Activated CD8-positive, alpha-beta T cell treated with anti-CD3 and anti-CD28 coated beads for 36 hours (primary cell): ENCODE results near the gene ARTN. TPM values are rescaled to one million over a fixed set of nuclear protein-coding genes. Genes with fewer than 3 reads are reported as not detected.

ENCODE experiments used
- ATAC-seq: fragments of 200-7000 bp; cut with Tn5 transposase; one replicate; pipeline ENCODE4 v1.10.0; 2021; ENCODE audit warnings: mild to moderate bottlenecking, moderate library complexity
- CTCF ChIA-PET: fragments of 350-600 bp; sonication (Branson Sonifier 250); formaldehyde crosslinking; loops from one replicate; lab custom pipeline; 2021; ENCODE audit warnings: antibody characterized with exemption; lab: Charles Lee
- POLR2A ChIA-PET: fragments of 350-600 bp; sonication (Branson Sonifier 250); formaldehyde crosslinking; loops from one replicate; lab custom pipeline; 2021; ENCODE audit warnings: antibody characterized with exemption; lab: Charles Lee
- DNase-seq: peaks from one replicate; pipeline ENCODE4 v3.0.0-alpha.2; 2020
- H3K27ac Mint-ChIP-seq: one replicate; pipeline ENCODE4 v1.8.0; 2021; ENCODE audit warnings: mild to moderate bottlenecking, mixed read lengths
- H3K27me3 Mint-ChIP-seq: one replicate; pipeline ENCODE4 v1.8.0; 2021; ENCODE audit warnings: mixed read lengths
- H3K36me3 Mint-ChIP-seq: one replicate; pipeline ENCODE4 v1.8.0; 2021; ENCODE audit warnings: low read depth, mixed read lengths
- H3K4me1 Mint-ChIP-seq: one replicate; pipeline ENCODE4 v1.8.0; 2021; ENCODE audit warnings: low read depth, mixed read lengths
- H3K4me3 Mint-ChIP-seq: one replicate; pipeline ENCODE4 v1.8.0; 2021; ENCODE audit warnings: mild to moderate bottlenecking, moderate library complexity, mixed read lengths
- H3K9me3 Mint-ChIP-seq: one replicate; pipeline ENCODE4 v1.8.0; 2021; ENCODE audit warnings: mixed read lengths
- CTCF ChIP-seq: fragments of 200-600 bp; IDR thresholded peaks from one replicate; pipeline ENCODE4 v1.8.0; 2022; ENCODE audit warnings: antibody characterized with exemption, mild to moderate bottlenecking
- intact Hi-C: fragments of 100-400 bp; cut with micrococcal nuclease; formaldehyde crosslinking; loops from one replicate; pipeline ENCODE4 v1.10.0; 2022
- total RNA-seq, 2 experiments: library from RNA; stranded (reverse); gene quantifications; one replicate each; pipeline ENCODE4 v1.2.3, GENCODE V29; 2021

ARTN gene
- total RNA-seq, 2 experiments from 2014 or later = 0.36 to 0.68 TPM

GRCh38 chr1:43934101-43934985 is 742 bp downstream of the ARTN start:
- TF ChIP-seq CTCF = peak; percentile 79
- no peak overlapping the region for H3K27ac Mint-ChIP-seq
- POLR2A ChIA-PET = interaction anchor here (0.7 to 1.8 kb wide), 5 partner anchors 11 to 284 kb away, joined by 3 to 4 read pairs (median 3); partner anchors contain the start of gene KDM4A
- H3K4me1 Mint-ChIP-seq = peaks cover 24% of the 10 kb centered on the region
- intact Hi-C loops = loop anchor here (2.0 to 5.0 kb wide), 2 partner anchors 172 to 407 kb away; no protein-coding TSS in a partner anchor
- H3K9me3 Mint-ChIP-seq = no peaks in the 10 kb centered on the region
- no peaks in the 10 kb centered on the region for H3K36me3 Mint-ChIP-seq
- peaks cover 25% of the 10 kb centered on the region for H3K27me3 Mint-ChIP-seq
- DNase-seq = peak; percentile 76
- peak overlapping the region; percentile 41 for H3K4me3 Mint-ChIP-seq
- peak; percentile 64 for ATAC-seq
- CTCF ChIA-PET = interaction anchor here (0.5 to 12.8 kb wide), 91 partner anchors 8 to 707 kb away, joined by 3 to 307 read pairs (median 5); partner anchors contain the start of genes ATP6V0B, CCDC24, DPH2 and IPO13

GRCh38 chr1:43934986-43935324 is 1.4 kb downstream of the ARTN start:
- Mint-ChIP-seq H3K4me3 (no peak overlapping the region), H3K36me3 (peaks cover 1% of the 10 kb centered on the region), H3K4me1 (peaks cover 19% of the 10 kb centered on the region), H3K27me3 (peaks cover 25% of the 10 kb centered on the region), H3K27ac (no peak overlapping the region), H3K9me3 (no peaks in the 10 kb centered on the region)
- CTCF ChIA-PET = interaction anchor here (0.5 to 12.8 kb wide), 89 partner anchors 9 to 708 kb away, joined by 3 to 307 read pairs (median 5); partner anchors contain the start of genes ATP6V0B, CCDC24, DPH2 and IPO13
- POLR2A ChIA-PET = interaction anchor here (0.7 to 1.8 kb wide), 5 partner anchors 11 to 285 kb away, joined by 3 to 4 read pairs (median 3); partner anchors contain the start of gene KDM4A
- ATAC-seq (no peak), DNase-seq (no peak)
- TF ChIP-seq CTCF = no peak
- intact Hi-C loops = loop anchor here (2.0 to 5.0 kb wide), 2 partner anchors 172 to 408 kb away; no protein-coding TSS in a partner anchor

- ATAC-seq (no peak), DNase-seq (no peak)
- Mint-ChIP-seq H3K36me3 (peaks cover 1% of the 10 kb centered on the region), H3K4me3 (no peak overlapping the region), H3K9me3 (no peaks in the 10 kb centered on the region), H3K4me1 (peaks cover 18% of the 10 kb centered on the region), H3K27me3 (peaks cover 25% of the 10 kb centered on the region), H3K27ac (no peak overlapping the region)
- ChIA-PET POLR2A (interaction anchor here (1.1 to 1.8 kb wide), 2 partner anchors 12 to 29 kb away, joined by 3 to 4 read pairs; no protein-coding TSS in a partner anchor), CTCF (interaction anchor here (0.9 to 12.8 kb wide), 45 partner anchors 10 to 709 kb away, joined by 3 to 307 read pairs (median 7); partner anchors contain the start of genes ATP6V0B, CCDC24, IPO13 and KDM4A)
- TF ChIP-seq CTCF = no peak
- intact Hi-C loops = loop anchor here (2.0 kb wide), 1 partner anchor 173 kb away; no protein-coding TSS in a partner anchor
Measured at GRCh38 chr1:43935711-43936427, 2.3 kb downstream of the ARTN start.

DNA sequence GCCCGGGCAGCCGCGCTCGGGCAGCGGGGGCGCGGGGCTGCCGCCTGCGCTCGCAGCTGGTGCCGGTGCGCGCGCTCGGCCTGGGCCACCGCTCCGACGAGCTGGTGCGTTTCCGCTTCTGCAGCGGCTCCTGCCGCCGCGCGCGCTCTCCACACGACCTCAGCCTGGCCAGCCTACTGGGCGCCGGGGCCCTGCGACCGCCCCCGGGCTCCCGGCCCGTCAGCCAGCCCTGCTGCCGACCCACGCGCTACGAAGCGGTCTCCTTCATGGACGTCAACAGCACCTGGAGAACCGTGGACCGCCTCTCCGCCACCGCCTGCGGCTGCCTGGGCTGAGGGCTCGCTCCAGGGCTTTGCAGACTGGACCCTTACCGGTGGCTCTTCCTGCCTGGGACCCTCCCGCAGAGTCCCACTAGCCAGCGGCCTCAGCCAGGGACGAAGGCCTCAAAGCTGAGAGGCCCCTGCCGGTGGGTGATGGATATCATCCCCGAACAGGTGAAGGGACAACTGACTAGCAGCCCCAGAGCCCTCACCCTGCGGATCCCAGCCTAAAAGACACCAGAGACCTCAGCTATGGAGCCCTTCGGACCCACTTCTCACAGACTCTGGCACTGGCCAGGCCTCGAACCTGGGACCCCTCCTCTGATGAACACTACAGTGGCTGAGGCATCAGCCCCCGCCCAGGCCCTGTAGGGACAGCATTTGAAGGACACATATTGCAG is 3.0 kb downstream of the ARTN start:
- peak; percentile 27 for DNase-seq
- H3K27ac Mint-ChIP-seq = no peak overlapping the region

More for the DNA sequence above, 3.0 kb downstream of the ARTN start:
- intact Hi-C loops = no loop called here
- Mint-ChIP-seq H3K4me1 (peaks cover 18% of the 10 kb centered on the region), H3K27me3 (peaks cover 25% of the 10 kb centered on the region), H3K36me3 (peaks cover 1% of the 10 kb centered on the region), H3K4me3 (peak overlapping the region; percentile 55), H3K9me3 (no peaks in the 10 kb centered on the region)
- ChIA-PET CTCF (interaction anchor here (0.6 to 12.8 kb wide), 5 partner anchors 10 to 407 kb away, joined by 3 to 307 read pairs (median 12); partner anchors contain the start of gene IPO13), POLR2A (interaction anchor here (0.7 to 1.0 kb wide), 2 partner anchors 9 to 124 kb away, joined by 3 read pairs; no protein-coding TSS in a partner anchor)
- no peak for TF ChIP-seq CTCF
- ATAC-seq = peak; percentile 40
